Trophoblast cell (in vitro differentiated cells and primary cell): Measurements from ENCODE around the gene IRF2BP2.
A peak's percentile ranks its signal among the peaks of the same experiment; 100 is the strongest.

Experiments used
- DNase-seq, 2 donors: peaks; one replicate each; pipeline ENCODE4 v3.0.0-alpha.2; 2016
- H2AFZ ChIP-seq: 2 replicates; pipeline ENCODE4 v1.6.1; 2013; ENCODE audit warnings: low read length, moderate library complexity, mild to moderate bottlenecking; ENCODE audit not compliant: insufficient read depth, poor library complexity
- H2AK5ac ChIP-seq: 2 replicates; pipeline ENCODE4 v1.6.1; 2013; ENCODE audit warnings: mild to moderate bottlenecking, low read length
- H2BK120ac ChIP-seq: 2 replicates; pipeline ENCODE4 v1.6.1; 2013; ENCODE audit warnings: low read length, mild to moderate bottlenecking, moderate library complexity; ENCODE audit not compliant: insufficient read depth, poor library complexity
- H2BK12ac ChIP-seq: 2 replicates; pipeline ENCODE4 v1.6.1; 2013; ENCODE audit warnings: mild to moderate bottlenecking, low read length, moderate library complexity
- H2BK5ac ChIP-seq: 2 replicates; pipeline ENCODE4 v1.6.1; 2013; ENCODE audit warnings: low read length, low read depth, moderate library complexity, mild to moderate bottlenecking; ENCODE audit not compliant: poor library complexity
- H3K14ac ChIP-seq: 2 replicates; pipeline ENCODE4 v1.6.1; 2013; ENCODE audit warnings: mild to moderate bottlenecking, low read length
- H3K18ac ChIP-seq: 2 replicates; pipeline ENCODE4 v1.6.1; 2013; ENCODE audit warnings: mild to moderate bottlenecking, low read length
- H3K23ac ChIP-seq: 2 replicates; pipeline ENCODE4 v1.6.1; 2013; ENCODE audit warnings: low read length
- H3K27ac ChIP-seq: 2 replicates; pipeline ENCODE4 v1.5.1; 2013; ENCODE audit warnings: low read depth, mild to moderate bottlenecking, inconsistent platforms, low read length, moderate library complexity
- H3K27me3 ChIP-seq: 2 replicates; pipeline ENCODE4 v1.6.1; 2013; ENCODE audit warnings: inconsistent platforms, mild to moderate bottlenecking, low read length, moderate library complexity; ENCODE audit not compliant: insufficient read depth
- H3K36me3 ChIP-seq, 2 experiments: 1 replicate in 1 of 2; 2 replicates in 1 of 2; pipeline ENCODE4 v1.6.1; 2013; ENCODE audit warnings: low read length in 2 of 2, mild to moderate bottlenecking in 2 of 2, moderate library complexity in 1 of 2; ENCODE audit not compliant: insufficient read depth in 2 of 2, control insufficient read depth in 1 of 2
- H3K4ac ChIP-seq: 2 replicates; pipeline ENCODE4 v1.6.1; 2013; ENCODE audit warnings: low read depth, mild to moderate bottlenecking, low read length, moderate library complexity
- H3K4me1 ChIP-seq, 2 experiments: 1 replicate in 1 of 2; 2 replicates in 1 of 2; pipeline ENCODE4 v1.6.1; 2013; ENCODE audit warnings: low read length in 2 of 2, mild to moderate bottlenecking in 2 of 2, moderate library complexity in 1 of 2; ENCODE audit not compliant: insufficient read depth in 2 of 2, control insufficient read depth in 1 of 2
- H3K4me2 ChIP-seq: 2 replicates; pipeline ENCODE4 v1.6.1; 2013; ENCODE audit warnings: inconsistent platforms, mild to moderate bottlenecking, low read length, moderate library complexity
- H3K4me3 ChIP-seq: 2 replicates; pipeline ENCODE4 v1.5.1; 2013; ENCODE audit warnings: mild to moderate bottlenecking, low read depth, low read length, inconsistent platforms
- H3K79me1 ChIP-seq: one replicate; pipeline ENCODE4 v1.6.1; 2013; ENCODE audit warnings: low read length
- H3K79me2 ChIP-seq: 2 replicates; pipeline ENCODE4 v1.6.1; 2013; ENCODE audit warnings: low read length, mild to moderate bottlenecking; ENCODE audit not compliant: control insufficient read depth, insufficient read depth, poor library complexity
- H3K9ac ChIP-seq: 2 replicates; pipeline ENCODE4 v1.6.1; 2013; ENCODE audit warnings: mild to moderate bottlenecking, low read length
- H3K9me3 ChIP-seq: 2 replicates; pipeline ENCODE4 v1.6.1; 2013; ENCODE audit warnings: low read depth, mild to moderate bottlenecking, control low read depth, inconsistent platforms, low read length; ENCODE audit not compliant: insufficient read depth
- H4K12ac ChIP-seq: 2 replicates; pipeline ENCODE4 v1.6.1; 2013; ENCODE audit warnings: low read depth, mild to moderate bottlenecking, low read length, moderate library complexity
- H4K8ac ChIP-seq: 2 replicates; pipeline ENCODE4 v1.6.1; 2013; ENCODE audit warnings: low read depth, mild to moderate bottlenecking, low read length, moderate library complexity
- H4K91ac ChIP-seq: one replicate; pipeline ENCODE4 v1.6.1; 2013; ENCODE audit warnings: low read depth, mild to moderate bottlenecking, low read length, moderate library complexity
- WGBS: extraction: QIAGEN DNeasy Blood & Tissue Kit; methylation state at CpG from one replicate; pipeline ENCODE4 v1.1.7; 2013; ENCODE audit warnings: missing lambda C conversion rate; ENCODE audit not compliant: insufficient read length, insufficient coverage; ENCODE audit errors: extremely low coverage; 5-methylcytosine and 5-hydroxymethylcytosine counted together

IRF2BP2 gene

DNA sequence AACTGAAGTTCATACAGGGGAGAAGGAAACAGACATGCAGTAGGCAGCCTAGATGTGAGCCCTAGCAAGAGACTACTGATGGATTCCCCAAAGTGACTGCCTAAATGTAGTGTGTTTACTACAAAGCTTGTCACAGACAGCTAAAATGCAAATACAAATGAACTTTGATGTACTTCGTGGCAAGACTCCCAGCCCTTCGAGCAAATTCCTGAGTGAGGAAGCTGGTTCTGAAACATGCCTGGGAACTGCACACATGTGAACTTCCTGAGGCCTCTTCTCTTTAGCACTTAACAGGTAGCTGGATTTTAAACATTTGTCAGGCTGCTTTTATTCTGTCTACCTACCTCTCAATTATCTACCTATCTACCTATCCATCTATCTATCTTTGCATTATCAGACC is 6.7 kb upstream of the IRF2BP2 start:
- no peak for DNase-seq
- Histone ChIP-seq H3K9me3 (no peaks in the 10 kb centered on the region), H2BK12ac (peak overlapping the region; percentile 93), H2BK120ac (peak overlapping the region; percentile 70), H3K79me2 (peaks cover 5% of the 10 kb centered on the region), H3K27ac (peak overlapping the region; percentile 88), H3K23ac (no peak overlapping the region), H3K4me1 (peaks cover 28 to 36% of the 10 kb centered on the region in 2 experiments), H3K4me2 (no peak overlapping the region), H3K18ac (peak overlapping the region; percentile 2), H3K36me3 (no peaks in the 10 kb centered on the region), H3K79me1 (peaks cover 39% of the 10 kb centered on the region), H2AFZ (no peak overlapping the region), H3K4me3 (no peak overlapping the region), H2BK5ac (no peak overlapping the region), H3K9ac (no peak overlapping the region), H4K91ac (peak overlapping the region; percentile 0), H3K27me3 (no peaks in the 10 kb centered on the region), H3K4ac (no peak overlapping the region), H4K12ac (no peak overlapping the region), H2AK5ac (no peak overlapping the region), H4K8ac (no peak overlapping the region), H3K14ac (peak overlapping the region; percentile 59)
- no CpG with 5 or more reads among the region's 2 CpGs for WGBS

GRCh38 chr1:234614081-234614489 is 4.1 kb upstream of the IRF2BP2 start:
- no peak overlapping the region for H2AK5ac ChIP-seq
- no peak overlapping the region for H3K9ac ChIP-seq
- peaks cover 25 to 35% of the 10 kb centered on the region in 2 experiments for H3K4me1 ChIP-seq
- no peak overlapping the region for H4K12ac ChIP-seq
- no peak overlapping the region for H4K91ac ChIP-seq
- H2BK5ac ChIP-seq = no peak overlapping the region
- no peak overlapping the region for H3K27ac ChIP-seq
- H3K4me3 ChIP-seq = no peak overlapping the region
- H4K8ac ChIP-seq = no peak overlapping the region
- no peaks in the 10 kb centered on the region for H3K9me3 ChIP-seq
- no peak overlapping the region for H3K4ac ChIP-seq
- no peak overlapping the region for H3K4me2 ChIP-seq
- DNase-seq = no peak
- no peak overlapping the region for H3K23ac ChIP-seq
- no CpG with 5 or more reads among the region's 2 CpGs for WGBS
- no peaks in the 10 kb centered on the region for H3K36me3 ChIP-seq
- no peak overlapping the region for H3K18ac ChIP-seq
- H2AFZ ChIP-seq = no peak overlapping the region
- H2BK120ac ChIP-seq = no peak overlapping the region
- peaks cover 48% of the 10 kb centered on the region for H3K79me1 ChIP-seq
- H3K14ac ChIP-seq = no peak overlapping the region
- H3K27me3 ChIP-seq = no peaks in the 10 kb centered on the region
- H2BK12ac ChIP-seq = no peak overlapping the region
- peaks cover 16% of the 10 kb centered on the region for H3K79me2 ChIP-seq

DNA sequence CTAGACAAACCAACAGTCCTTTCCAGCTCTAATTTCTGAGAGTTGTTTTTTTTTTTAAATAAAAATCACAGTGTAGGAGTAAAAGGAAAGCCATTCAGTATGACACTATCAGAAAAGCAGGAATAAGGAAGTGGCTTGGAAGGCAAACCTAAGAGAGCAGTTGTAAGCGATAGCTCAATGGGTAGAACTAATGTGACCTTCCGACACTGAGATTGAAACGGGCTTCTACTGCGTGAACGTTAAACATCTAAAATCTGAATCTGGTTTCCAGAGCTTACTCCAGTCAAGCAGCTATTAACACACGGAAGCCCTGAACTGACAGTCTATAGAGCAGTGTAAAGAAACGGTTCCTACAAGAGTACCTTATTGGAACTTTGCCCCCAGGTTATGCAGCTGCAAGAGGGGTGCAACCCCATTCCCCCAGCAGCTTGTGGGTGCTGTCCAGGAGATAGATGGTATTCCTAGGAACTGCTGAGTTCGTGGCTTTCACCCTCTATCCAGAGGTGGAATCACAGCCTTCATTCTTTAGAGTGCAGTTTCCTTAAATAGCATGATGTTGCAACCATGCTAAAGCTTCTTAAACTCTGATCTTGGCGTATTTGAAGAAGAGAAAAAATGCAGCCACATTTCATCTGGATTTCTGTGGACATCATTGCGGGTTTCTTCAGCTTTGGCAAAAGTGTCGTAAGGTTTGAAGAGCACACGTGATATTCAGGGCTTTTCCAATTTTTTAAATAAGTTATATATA is 3.3 kb upstream of the IRF2BP2 start:
- peaks cover 2 to 7% of the 10 kb centered on the region in 2 experiments for H3K36me3 ChIP-seq
- H3K9ac ChIP-seq = no peak overlapping the region
- peaks cover 24% of the 10 kb centered on the region for H3K79me2 ChIP-seq
- peak overlapping the region; percentile 71 for H2BK5ac ChIP-seq
- peak overlapping the region; percentile 100 for H3K27ac ChIP-seq
- H3K4me2 ChIP-seq = peak overlapping the region; percentile 3
- H3K9me3 ChIP-seq = no peaks in the 10 kb centered on the region
- peaks cover 25 to 32% of the 10 kb centered on the region in 2 experiments for H3K4me1 ChIP-seq
- peak overlapping the region; percentile 76 for H2BK120ac ChIP-seq
- no peak overlapping the region for H3K23ac ChIP-seq
- no peak overlapping the region for H3K4ac ChIP-seq
- peak overlapping the region; percentile 57 for H3K18ac ChIP-seq
- H4K8ac ChIP-seq = no peak overlapping the region
- H4K12ac ChIP-seq = peak overlapping the region; percentile 1
- no peak overlapping the region for H2AFZ ChIP-seq
- H3K14ac ChIP-seq = peak overlapping the region; percentile 24
- no CpG with 5 or more reads among the region's 12 CpGs for WGBS
- peak overlapping the region; percentile 27 for H2AK5ac ChIP-seq
- H2BK12ac ChIP-seq = peak overlapping the region; percentile 84
- peak overlapping the region; percentile 82 for H4K91ac ChIP-seq
- H3K4me3 ChIP-seq = no peak overlapping the region
- peak; percentile 61 to 92 for DNase-seq
- peaks cover 50% of the 10 kb centered on the region for H3K79me1 ChIP-seq
- no peaks in the 10 kb centered on the region for H3K27me3 ChIP-seq

GRCh38 chr1:234612352-234613127 is 2.6 kb upstream of the IRF2BP2 start:
- Histone ChIP-seq H3K79me1 (peaks cover 49% of the 10 kb centered on the region), H2AK5ac (no peak overlapping the region), H3K4ac (peak overlapping the region; percentile 30), H2BK5ac (peak overlapping the region; percentile 80), H4K12ac (no peak overlapping the region), H4K91ac (peak overlapping the region; percentile 88), H3K18ac (no peak overlapping the region), H3K9ac (no peak overlapping the region), H3K23ac (no peak overlapping the region), H3K14ac (no peak overlapping the region), H3K36me3 (peaks cover 7 to 12% of the 10 kb centered on the region in 2 experiments), H3K9me3 (no peaks in the 10 kb centered on the region), H2BK120ac (peak overlapping the region; percentile 97), H4K8ac (peak overlapping the region; percentile 75), H3K79me2 (peaks cover 30% of the 10 kb centered on the region), H3K27me3 (no peaks in the 10 kb centered on the region), H3K4me1 (peaks cover 25 to 32% of the 10 kb centered on the region in 2 experiments), H2BK12ac (peak overlapping the region; percentile 78), H3K4me2 (peak overlapping the region; percentile 38), H2AFZ (peak overlapping the region; percentile 40), H3K4me3 (no peak overlapping the region), H3K27ac (peak overlapping the region; percentile 100)
- no CpG with 5 or more reads among the region's 20 CpGs for WGBS
- peak; percentile 91 to 96 for DNase-seq
